Measurements from ENCODE around the gene TSC2. TPM values are rescaled to one million over a fixed set of nuclear protein-coding genes. Genes with fewer than 3 reads are reported as not detected.
"Not testable (repeated sequence)": the region's sequence is repeated elsewhere in the genome, so short reads cannot be mapped to it uniquely, and the experiment has no call there.

Gene TSC2
- total RNA-seq, 1 donor = 78.9 TPM

GRCh38 chr16:2008009-2008526, 39.7 kb upstream of the TSC2 start:
- Histone ChIP-seq H3K9me3 (ENCODE audit: low read depth, low read length) (no peaks in the 10 kb centered on the region), H3K4me2 (ENCODE audit: insufficient read depth, low read length) (peak overlapping the region; percentile 96), H3K36me3 (ENCODE audit: insufficient read depth, low read length) (peaks cover 5% of the 10 kb centered on the region), H3K27ac (ENCODE audit: low read depth, low read length) (peak overlapping the region; percentile 57), H3K4me3 (ENCODE audit: insufficient read depth, low read length) (peak overlapping the region; percentile 82), H3K4me1 (ENCODE audit: insufficient read depth, low read length) (peaks cover 32% of the 10 kb centered on the region), H4K20me1 (ENCODE audit: insufficient read depth, low read length) (peaks cover 59% of the 10 kb centered on the region), H2AFZ (ENCODE audit: low read length) (no peak overlapping the region), H3K27me3 (ENCODE audit: insufficient read depth, low read length) (no peaks in the 10 kb centered on the region), H3K79me2 (ENCODE audit: insufficient read depth, low read length) (peaks cover 74% of the 10 kb centered on the region)
- TF ChIP-seq CTCF (IDR thresholded peaks at IDR 0.05; ENCODE audit: extremely low read depth, low read depth, low read length) = no peak
- peak; percentile 96 for DNase-seq (ENCODE audit: insufficient read length, low spot score, missing footprints)

DNA sequence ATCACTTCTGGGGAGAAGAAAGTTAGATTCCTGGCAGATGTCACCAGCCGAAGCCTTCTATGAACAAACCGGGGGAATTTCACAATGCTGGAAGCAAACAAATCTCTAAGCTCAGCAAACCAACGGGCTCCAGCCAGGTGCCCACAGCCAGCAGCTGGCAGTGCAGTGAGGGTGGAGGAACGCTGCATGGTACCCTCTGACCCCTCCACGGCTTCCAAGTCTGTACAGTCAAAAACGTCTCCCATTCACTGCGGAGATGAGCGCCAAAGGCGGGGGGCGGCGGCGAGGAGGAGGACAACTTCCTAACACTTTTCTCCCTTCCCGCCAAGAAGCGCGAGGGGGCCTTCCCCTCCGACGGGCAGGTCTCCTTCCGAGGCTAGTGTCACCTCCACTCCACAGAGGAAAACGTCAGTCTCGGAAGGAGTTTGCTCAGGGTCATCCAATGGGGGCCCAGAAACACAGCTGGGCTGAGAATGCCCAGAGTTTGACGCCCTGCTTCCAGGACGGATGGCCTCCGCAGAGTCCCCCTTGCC, 39.1 kb upstream of the TSC2 start:
- H3K4me2 ChIP-seq (ENCODE audit: insufficient read depth, low read length) = peak overlapping the region; percentile 96
- peak overlapping the region; percentile 57 for H3K27ac ChIP-seq (ENCODE audit: low read depth, low read length)
- peaks cover 52% of the 10 kb centered on the region for H4K20me1 ChIP-seq (ENCODE audit: insufficient read depth, low read length)
- DNase-seq (ENCODE audit: insufficient read length, low spot score, missing footprints) = peak; percentile 92
- no peaks in the 10 kb centered on the region for H3K27me3 ChIP-seq (ENCODE audit: insufficient read depth, low read length)
- peaks cover 32% of the 10 kb centered on the region for H3K4me1 ChIP-seq (ENCODE audit: insufficient read depth, low read length)
- TF ChIP-seq CTCF (IDR thresholded peaks at IDR 0.05; ENCODE audit: extremely low read depth, low read depth, low read length) = no peak
- no peaks in the 10 kb centered on the region for H3K36me3 ChIP-seq (ENCODE audit: insufficient read depth, low read length)
- H2AFZ ChIP-seq (ENCODE audit: low read length) = no peak overlapping the region
- H3K9me3 ChIP-seq (ENCODE audit: low read depth, low read length) = no peaks in the 10 kb centered on the region
- H3K4me3 ChIP-seq (ENCODE audit: insufficient read depth, low read length) = peak overlapping the region; percentile 82
- H3K79me2 ChIP-seq (ENCODE audit: insufficient read depth, low read length) = peaks cover 67% of the 10 kb centered on the region

GRCh38 chr16:2009164-2009711, 38.5 kb upstream of the TSC2 start:
- peaks cover 29% of the 10 kb centered on the region for H3K4me1 ChIP-seq (ENCODE audit: insufficient read depth, low read length)
- H3K9me3 ChIP-seq (ENCODE audit: low read depth, low read length) = no peaks in the 10 kb centered on the region
- H2AFZ ChIP-seq (ENCODE audit: low read length) = no peak overlapping the region
- H3K27ac ChIP-seq (ENCODE audit: low read depth, low read length) = peak overlapping the region; percentile 57
- H3K27me3 ChIP-seq (ENCODE audit: insufficient read depth, low read length) = no peaks in the 10 kb centered on the region
- DNase-seq (ENCODE audit: insufficient read length, low spot score, missing footprints) = peak; percentile 91
- H3K4me2 ChIP-seq (ENCODE audit: insufficient read depth, low read length) = peak overlapping the region; percentile 96
- TF ChIP-seq CTCF (IDR thresholded peaks at IDR 0.05; ENCODE audit: extremely low read depth, low read depth, low read length) = no peak
- H3K79me2 ChIP-seq (ENCODE audit: insufficient read depth, low read length) = peaks cover 62% of the 10 kb centered on the region
- peaks cover 47% of the 10 kb centered on the region for H4K20me1 ChIP-seq (ENCODE audit: insufficient read depth, low read length)
- no peaks in the 10 kb centered on the region for H3K36me3 ChIP-seq (ENCODE audit: insufficient read depth, low read length)
- peak overlapping the region; percentile 82 for H3K4me3 ChIP-seq (ENCODE audit: insufficient read depth, low read length)

DNA sequence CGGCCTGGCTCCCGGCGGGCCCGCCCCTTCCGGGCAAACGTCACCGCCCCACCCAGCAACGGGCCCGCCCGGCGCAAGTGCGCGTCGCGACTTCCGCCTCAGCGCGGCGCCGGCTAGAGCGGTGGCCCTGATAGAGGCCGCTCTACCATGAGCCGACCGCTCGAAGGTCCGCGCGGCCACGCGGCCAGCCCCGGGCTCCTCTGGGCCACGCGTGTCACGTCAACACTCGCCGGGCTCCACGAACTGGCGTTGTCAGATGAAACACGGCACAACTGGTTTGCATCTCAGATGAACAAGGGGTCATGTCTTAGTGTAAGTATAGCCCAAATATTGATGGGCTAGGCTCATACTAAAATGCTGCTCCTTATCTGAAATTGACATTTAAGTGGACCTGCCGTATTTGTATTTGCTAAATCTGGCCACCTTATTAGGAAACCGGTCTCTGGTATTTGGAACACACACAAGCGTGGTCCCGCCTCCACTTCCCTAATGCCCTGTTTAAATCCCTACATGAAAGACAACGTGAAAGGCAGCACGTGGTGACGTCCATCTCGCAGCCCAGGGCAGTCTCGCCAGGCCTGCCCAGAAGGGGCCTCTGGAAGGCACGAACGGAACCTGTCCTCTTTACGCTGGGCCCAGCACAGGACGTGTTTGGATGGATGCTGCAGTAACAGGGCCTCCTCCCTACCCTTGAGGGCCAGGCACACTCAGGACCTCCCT, 37.8 kb upstream of the TSC2 start, which contains the start of gene ZNF598:
ZNF598 (minus strand) TSS at position 31 of the 720 bp plus-strand sequence.
- Histone ChIP-seq H3K27ac (ENCODE audit: low read depth, low read length) (peak within 1 kb of the TSS; percentile 88), H3K9me3 (ENCODE audit: low read depth, low read length) (no peaks in the 10 kb centered on the region), H3K27me3 (ENCODE audit: insufficient read depth, low read length) (no peaks in the 10 kb centered on the region), H3K36me3 (ENCODE audit: insufficient read depth, low read length) (no peaks in the 10 kb centered on the region), H3K4me1 (ENCODE audit: insufficient read depth, low read length) (peaks cover 26% of the 10 kb centered on the region), H3K79me2 (ENCODE audit: insufficient read depth, low read length) (peaks cover 55% of the 10 kb centered on the region), H2AFZ (ENCODE audit: low read length) (peak within 1 kb of the TSS; percentile 84), H3K4me2 (ENCODE audit: insufficient read depth, low read length) (peak within 1 kb of the TSS; percentile 98), H4K20me1 (ENCODE audit: insufficient read depth, low read length) (peaks cover 40% of the 10 kb centered on the region), H3K4me3 (ENCODE audit: insufficient read depth, low read length) (peak within 1 kb of the TSS; percentile 82)
- peak; percentile 100 for DNase-seq (ENCODE audit: insufficient read length, low spot score, missing footprints)
- TF ChIP-seq CTCF (IDR thresholded peaks at IDR 0.05; ENCODE audit: extremely low read depth, low read depth, low read length) = no peak

- peaks cover 26% of the 10 kb centered on the region for H3K4me1 ChIP-seq (ENCODE audit: insufficient read depth, low read length)
- not testable (repeated sequence) for H3K4me3 ChIP-seq (ENCODE audit: insufficient read depth, low read length); DNase-seq (ENCODE audit: insufficient read length, low spot score, missing footprints); H3K27me3 ChIP-seq (ENCODE audit: insufficient read depth, low read length); H3K4me2 ChIP-seq (ENCODE audit: insufficient read depth, low read length); H3K27ac ChIP-seq (ENCODE audit: low read depth, low read length); H2AFZ ChIP-seq (ENCODE audit: low read length); H3K9me3 ChIP-seq (ENCODE audit: low read depth, low read length); H3K36me3 ChIP-seq (ENCODE audit: insufficient read depth, low read length)
- H3K79me2 ChIP-seq (ENCODE audit: insufficient read depth, low read length) = peaks cover 37% of the 10 kb centered on the region
- peaks cover 23% of the 10 kb centered on the region for H4K20me1 ChIP-seq (ENCODE audit: insufficient read depth, low read length)
Observed at GRCh38 chr16:2011726-2012125, 36.1 kb upstream of the TSC2 start.

Measured in osteoblast (primary cell).